GM18507 (cell line): Measurements from ENCODE around the gene PLAC9.

Experiments used
- DNase-seq: peaks from one replicate; pipeline ENCODE4 v3.0.0; 2011; ENCODE audit warnings: low read depth; ENCODE audit not compliant: insufficient read length; ENCODE audit errors: extremely low spot score
- FAIRE-seq: peaks from 2 replicates; lab custom pipeline; 2011; peaks lifted over from hg19 to GRCh38; lab: Jason Lieb, UNC

Gene PLAC9

DNA sequence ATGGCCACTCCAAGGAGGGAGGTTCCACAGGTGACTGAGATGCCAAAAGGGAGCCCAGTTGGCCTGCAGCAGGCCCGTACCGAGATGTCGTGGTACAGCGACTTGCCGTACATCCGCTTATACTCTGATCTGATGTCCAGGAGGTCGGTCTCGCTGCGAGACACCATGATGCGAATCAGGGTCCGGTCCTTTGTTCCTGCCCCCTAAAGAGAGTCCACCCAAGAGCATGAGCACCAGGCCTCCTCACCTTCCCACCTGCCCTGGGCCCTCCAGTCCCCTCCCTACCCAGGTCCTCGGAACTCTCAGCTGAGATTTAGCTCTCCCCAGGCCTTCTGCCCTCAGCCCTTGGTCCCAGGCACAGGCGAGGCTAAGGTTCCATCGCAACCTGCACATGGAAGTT is 25.0 kb downstream of the PLAC9 start:
- DNase-seq (no peak), FAIRE-seq (no peak)

DNA sequence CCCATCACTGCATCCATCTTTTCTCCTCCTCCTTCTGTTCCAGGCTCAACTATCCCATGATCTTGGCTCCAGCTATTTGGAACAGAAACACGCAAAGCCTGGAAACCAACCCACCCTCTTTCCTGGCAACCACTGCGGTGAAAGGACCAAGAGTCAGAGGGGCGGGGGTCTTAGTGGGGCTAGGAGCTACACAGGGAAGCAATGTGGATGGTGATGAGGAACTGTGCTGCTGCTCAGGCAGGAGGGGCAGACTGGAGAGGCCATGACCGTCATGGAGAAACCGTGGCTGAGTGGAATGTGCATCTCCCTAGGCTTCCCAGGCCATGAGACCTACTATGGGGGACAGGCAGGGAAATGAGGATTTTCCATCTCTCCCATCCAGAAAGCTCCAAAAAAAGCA is 25.6 kb downstream of the PLAC9 start:
- DNase-seq (no peak), FAIRE-seq (no peak)

DNA sequence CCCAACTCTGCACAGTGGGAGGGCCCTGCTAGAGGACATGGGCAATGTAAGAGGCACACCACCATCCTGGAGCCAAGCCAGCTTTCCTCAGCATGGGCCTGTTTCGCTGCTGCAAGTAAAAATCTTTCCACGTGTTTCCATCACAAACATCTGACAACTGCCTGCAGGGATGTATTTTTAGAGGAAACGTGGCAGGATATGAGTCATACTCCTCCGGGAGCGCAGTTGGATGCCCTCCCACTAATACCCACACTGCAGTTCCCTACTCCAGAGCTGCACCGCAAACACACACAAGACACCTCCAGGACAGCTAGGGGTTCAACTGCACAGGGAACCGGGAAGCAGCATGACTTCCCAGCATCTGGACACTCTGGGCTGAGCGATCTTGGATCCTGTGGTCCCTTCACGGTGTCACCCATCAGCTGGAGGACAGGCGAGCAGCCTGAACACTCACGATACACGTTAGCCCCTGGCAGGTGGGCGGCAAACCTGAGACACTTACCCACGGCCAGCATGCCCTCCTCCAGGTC is 26.1 kb downstream of the PLAC9 start:
- FAIRE-seq (no peak), DNase-seq (no peak)

DNA sequence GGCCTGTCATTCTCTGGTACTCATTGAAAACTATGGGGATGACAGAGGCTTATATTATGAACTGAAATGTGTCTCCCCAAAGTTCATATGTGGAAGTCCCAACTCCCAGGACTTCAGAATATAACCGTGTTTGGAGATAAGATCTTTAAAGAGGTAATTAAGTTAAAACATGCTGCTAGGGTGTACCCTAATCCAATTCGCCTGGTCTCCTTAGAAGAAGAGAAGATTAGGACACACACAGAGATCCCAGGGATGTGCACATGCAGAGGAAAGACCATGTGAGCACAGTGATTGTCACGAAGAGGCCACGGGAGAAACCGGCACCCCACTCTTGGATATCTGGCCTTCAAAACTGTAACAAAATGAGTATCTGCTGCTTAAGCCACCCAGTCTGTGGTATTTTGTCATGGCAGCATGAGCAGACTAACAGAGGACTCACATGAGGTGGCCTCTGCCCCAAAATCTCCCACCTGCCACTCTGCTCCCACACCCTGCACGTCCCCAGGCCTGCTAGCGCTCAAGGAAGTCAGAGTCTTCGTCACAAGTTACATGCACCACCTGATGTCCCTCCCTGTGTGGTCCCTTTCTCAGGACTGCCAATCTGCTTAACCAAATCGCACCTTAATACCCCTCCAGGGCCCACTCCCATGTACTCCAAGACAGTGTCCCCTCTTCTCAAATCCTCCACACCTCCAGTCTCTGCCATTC is 26.8 kb downstream of the PLAC9 start:
- FAIRE-seq = no peak
- DNase-seq = no peak

DNA sequence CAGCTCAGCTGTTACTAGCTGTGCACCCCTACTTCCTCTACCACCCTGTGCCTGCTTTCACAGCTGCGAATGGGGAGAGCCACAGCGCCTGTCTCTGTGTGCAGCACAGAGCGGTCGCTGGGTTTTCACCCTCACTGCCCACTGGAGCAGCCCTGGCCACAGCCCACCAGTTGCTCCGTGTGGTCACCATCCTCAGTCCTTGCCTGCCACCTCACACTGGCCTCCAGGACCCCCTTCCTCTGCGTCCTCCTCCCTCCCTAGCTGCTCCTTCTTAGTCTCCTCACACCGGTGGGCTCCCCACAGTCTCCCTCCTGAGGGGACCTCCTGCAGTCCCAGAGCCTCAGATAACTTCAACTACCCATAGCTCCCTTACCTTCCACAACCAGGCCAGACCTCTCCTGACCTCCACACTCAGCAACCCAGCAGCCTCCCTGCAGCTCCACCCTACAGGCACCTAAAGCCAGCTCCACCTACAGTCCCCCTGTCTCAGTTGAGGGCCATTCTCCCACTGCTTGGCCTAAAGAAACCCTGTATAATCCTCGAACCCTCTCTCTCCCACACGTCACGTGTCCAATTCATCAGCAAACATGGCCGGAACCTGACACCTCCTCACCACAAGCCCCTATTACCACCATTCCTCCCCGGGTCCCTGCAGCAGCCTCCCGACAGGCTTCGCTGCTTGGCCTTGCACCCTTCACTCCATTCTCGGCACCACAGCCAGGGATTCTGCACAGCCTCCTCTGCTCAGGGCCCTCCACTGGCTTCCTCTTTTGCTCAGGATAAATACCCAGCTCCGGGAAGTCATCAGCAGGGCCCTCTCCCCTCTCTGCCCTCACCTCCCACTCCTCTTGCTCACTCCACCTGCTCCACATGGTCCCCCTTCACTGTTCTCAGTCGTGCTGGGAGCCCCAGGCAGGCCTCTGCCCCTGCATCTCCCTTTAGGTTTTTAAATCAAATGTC is 28.1 kb downstream of the PLAC9 start:
- FAIRE-seq (no peak), DNase-seq (no peak)

DNA sequence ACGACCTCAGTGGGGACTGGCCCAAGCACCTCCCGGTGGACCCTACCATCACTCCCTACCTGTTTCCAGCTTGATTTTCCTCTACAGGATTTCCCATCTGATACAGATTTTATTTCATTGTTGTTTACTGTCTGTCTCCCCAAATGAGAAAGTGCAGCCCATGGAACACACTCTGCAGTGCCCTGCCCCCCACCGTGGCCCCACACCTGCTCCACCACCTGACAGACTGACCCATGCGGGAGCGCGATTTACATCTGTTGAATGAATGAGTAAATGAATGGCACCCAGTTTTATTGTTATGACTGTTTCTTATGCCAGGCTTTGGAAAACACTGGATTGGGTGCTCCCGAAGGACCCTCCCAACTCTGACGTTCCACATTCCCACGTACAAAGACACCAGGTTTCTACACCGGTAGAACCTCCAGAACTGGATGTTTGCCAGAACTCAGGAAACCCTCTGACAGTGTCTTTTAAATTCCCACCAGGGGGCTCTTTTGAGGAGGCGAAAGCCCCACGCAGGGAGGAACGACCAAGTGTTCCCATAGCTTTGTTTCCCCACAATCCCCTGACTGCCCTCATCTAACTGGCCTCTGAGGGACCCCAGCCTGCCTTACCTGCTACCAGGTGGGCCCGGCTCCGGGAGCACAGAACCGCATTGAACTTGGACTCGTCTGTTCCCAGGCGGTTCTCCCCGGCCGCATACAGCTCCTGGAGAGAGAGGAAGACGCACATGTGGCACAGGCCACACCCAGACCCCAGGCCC is 29.0 kb downstream of the PLAC9 start:
- DNase-seq = no peak
- no peak for FAIRE-seq

DNA sequence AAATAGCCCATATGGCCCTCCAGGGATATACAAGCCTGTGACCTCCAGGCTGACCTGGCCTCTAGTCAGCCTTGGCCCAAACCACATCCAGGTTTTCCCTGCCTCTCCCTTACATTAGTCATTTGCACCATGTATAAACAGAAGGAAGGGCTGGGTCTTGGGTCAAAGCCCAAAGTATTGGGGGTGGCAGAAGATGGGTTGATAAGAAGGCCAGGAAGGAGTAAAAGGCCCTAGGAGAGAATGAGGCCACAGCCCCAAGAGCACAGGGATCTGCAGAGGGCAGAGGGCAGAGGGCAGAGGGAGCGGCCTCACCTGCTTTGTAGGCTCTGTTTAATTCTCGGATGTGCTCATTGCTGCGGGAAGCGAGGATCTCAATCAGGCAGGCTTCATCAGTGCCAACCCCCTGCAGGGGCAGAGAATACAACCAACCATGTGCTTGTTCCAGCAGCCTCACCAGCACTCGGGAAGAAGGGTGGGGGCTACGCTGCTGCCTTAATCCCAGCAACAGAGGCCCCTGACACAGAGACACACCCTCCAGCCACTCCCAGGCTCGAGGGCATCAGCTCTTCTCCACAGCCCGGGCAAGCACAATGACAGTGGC is 31.3 kb downstream of the PLAC9 start:
- FAIRE-seq = no peak
- no peak for DNase-seq

DNA sequence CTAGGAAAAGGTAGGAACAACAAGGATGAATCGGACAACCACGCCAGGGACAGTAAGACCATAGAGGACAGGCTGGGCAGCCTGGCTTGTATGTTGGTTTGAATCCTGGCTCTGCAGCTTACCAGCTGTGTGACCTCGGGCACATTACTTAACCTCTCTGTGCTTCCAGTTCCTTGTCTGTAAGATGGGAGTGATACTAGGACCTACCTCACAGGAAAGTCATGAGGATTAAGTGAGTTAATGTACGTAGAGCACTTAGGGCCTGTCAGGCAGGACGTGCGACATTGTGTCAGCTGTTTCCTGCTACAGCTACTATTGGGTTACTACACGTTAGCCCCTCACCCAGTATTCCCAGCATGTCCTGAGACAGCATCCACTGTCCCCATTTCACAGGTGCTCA is 32.1 kb downstream of the PLAC9 start:
- DNase-seq = no peak
- FAIRE-seq = no peak

DNA sequence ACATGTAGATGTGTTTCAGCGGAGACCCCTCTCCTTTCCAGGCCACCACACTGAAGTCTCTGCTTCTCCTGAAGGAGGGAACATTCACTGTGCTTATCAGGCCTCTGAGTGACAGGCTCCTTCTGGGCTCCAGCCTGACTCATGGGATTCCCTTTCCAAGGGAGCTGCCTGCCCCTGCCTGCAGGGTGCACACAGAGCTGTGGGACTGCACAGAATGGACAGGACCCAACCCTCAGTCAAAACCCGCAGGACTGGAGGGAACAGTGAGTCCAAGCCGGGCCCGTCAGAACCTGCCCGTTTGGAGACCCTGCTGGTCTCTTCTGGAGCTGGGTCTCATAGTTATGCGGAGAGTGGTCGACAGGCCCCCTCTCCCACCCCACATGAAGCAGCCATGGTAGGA is 32.6 kb downstream of the PLAC9 start:
- DNase-seq = no peak
- no peak for FAIRE-seq

DNA sequence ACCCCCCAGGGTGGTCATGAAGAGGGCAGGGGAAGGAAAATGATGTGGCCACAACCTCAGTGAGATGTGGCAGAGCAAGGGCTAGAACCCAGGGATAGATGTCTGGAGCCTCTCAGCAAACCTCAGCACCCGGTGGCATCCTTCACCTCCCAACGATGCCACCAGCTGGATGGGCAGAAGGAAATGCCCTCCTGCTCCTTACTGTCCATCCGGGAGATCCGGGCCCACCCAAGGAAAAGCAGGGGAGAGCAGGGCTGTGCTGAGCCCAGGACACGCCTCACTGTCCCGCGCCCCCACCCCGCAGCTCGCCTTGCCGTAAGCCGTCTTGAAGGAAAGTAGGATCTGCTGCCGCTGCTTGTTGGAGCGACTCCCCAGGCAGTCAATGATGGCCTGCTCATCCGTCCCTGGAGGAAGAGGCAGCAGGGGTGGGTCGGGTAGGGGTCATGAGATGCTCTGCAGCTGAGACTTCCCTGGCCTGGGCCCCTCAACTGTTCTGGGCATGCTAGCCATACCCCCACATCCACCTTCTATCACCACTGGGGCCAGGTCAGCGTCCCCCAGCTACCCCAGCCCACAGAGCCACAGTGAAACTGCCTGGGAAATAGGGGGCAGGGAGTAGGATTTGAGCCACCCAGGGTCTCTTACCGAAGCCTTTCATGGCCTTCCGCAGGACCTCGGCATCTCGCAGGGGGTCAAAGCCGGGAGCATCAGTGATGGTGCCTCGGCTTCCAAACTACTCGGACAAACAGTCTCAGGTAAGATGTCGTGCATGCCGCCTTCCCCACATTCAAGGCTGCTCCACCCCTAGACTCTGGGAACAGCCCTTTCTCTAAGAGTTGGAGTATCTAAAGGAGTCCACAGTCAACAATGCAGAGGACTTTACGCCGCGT is 34.3 kb downstream of the PLAC9 start:
- no peak for FAIRE-seq

DNA sequence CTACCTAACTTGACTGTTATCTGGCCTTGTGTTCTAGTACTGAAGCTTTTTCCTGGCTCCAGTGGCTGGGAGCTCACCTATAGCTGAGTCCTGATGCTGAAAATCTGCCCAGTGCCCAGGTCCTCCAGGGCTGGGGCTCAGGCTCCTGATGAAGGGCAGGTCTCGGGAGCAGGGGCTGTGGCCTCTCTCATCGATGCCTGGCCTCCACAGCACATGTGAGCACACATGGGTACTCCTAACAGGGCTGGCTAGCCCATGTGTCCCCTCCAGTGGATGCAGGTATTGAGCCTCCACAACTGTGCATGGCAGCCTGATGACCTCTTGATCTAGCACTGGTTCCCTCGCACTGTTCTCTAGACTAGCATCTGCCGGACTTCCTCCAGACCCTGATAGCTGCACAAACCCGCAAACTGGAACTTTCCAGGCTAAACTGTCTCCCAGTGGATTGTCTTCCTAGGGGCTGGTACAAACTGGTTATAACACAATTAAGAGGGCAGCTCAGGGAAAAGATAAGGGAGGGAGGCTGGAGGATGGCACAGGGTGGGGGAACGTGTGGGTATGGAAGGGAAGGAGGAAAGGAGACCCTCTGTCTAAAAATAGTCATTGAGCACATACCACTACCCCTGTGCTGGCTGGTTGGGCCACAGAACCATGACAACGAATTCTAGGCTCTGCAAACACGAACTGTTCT is 35.1 kb downstream of the PLAC9 start:
- no peak for DNase-seq
- no peak for FAIRE-seq

More for the DNA sequence above, 34.3 kb downstream of the PLAC9 start:
- DNase-seq = no peak

DNA sequence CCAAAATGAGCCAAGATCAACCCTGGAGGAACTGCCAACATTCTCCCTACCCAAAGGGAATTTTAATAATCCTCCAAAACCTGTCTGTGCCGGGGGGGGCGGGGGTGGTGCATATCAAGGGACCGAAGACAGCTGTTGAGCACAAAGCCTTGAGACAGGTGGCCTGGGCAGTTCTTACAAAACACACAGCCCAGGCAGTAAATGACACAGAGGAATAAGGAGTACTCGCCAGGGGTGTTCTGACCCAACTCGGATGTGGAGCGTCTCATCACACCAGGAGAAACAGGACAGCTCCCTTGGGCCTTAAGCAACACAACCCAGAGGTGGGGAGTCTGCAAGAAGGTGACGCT is 35.6 kb downstream of the PLAC9 start:
- no peak for FAIRE-seq
- DNase-seq = no peak

DNA sequence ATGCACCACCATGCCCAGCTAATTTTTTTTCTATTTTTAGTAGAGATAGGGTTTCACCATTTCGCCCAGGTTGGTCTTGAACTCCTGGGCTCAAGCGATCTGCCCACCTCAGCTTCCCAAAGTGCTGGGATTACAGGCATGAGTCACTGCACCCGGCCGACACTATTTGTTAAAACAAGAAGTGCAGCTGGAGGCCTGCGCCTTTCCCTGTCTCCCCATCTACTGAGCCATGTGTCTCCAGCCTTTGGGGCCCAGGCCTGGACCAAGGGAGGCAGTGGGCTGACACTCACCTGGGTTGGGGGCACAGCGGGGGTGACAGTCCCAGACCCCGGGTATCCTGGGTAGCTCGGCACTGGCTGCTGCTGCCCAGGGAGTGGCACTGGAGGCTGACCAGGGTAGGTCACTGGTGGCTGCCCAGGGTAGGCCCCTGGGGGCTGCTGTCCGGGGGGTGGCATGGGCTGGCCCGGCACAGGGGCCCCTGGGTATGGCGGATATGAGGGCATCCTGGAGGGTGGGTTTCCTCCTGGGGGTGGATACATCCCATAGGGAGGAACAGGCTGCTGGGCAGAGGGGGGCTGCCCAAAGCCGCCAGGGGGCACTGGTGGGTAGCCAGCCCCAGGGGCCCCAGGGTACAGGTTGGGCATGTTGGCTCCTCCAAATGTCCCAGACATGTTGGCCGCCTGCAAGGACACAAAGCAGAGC is 36.3 kb downstream of the PLAC9 start:
- peak; percentile 42 for DNase-seq

DNA sequence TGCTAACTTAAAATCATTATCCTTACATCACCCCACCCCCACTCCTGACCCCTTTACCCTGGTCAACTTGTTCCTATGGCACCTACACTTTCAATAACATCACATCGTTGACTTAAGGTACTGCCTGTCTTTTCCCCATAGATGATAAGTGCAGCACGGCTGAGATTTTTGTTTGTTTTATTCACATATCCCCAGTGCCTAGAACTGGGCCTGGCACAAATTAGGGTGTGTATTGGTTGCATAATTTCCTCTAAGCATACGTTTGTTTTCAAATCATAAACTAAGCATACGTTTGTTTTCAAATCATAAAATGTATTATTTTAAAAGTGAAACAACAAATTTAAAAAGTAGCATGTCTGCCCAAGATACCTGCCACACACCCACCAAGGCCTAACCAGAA is 37.5 kb downstream of the PLAC9 start:
- DNase-seq = no peak
- FAIRE-seq = no peak

More for the DNA sequence above, 36.3 kb downstream of the PLAC9 start:
- FAIRE-seq = no peak

DNA sequence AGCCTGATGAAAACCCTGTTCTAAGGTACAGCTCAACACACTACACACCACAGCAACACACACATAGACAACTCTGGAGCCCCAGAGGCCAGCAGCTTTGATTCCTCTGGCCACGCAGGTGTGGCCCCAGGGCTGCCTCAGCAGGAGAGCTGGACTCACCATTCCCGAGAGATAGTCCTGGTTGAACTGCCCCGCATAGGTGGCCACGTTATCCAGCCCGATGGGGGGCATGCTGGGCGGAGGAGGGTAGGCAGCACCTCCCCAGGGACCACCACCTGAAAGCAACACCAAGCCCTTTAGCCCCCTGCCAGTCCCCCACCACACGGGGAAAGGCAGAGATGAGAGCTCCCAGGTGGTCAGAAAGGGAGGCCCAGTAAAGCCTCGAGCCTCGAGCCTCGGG is 38.1 kb downstream of the PLAC9 start:
- DNase-seq (no peak), FAIRE-seq (no peak)

DNA sequence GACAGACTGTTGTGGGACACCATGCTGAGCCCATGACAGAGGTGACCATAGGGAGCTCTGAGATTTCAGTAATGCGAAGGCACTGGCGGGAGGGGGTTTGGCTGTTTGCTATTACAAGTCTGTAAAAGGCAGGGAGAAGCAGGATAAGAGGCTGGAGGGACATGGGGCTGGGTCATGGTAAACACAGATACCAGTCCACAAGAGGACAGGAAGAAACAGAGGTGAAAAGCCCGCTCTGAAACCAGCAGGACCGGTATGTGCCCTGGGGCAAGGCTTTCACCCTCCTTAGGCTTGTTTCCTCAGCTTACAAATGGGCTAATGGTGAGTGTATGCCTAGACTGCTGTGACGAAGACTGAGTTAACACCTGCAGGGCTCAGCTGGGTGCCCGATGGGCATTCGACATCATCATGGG is 38.7 kb downstream of the PLAC9 start:
- no peak for DNase-seq
- FAIRE-seq = no peak

DNA sequence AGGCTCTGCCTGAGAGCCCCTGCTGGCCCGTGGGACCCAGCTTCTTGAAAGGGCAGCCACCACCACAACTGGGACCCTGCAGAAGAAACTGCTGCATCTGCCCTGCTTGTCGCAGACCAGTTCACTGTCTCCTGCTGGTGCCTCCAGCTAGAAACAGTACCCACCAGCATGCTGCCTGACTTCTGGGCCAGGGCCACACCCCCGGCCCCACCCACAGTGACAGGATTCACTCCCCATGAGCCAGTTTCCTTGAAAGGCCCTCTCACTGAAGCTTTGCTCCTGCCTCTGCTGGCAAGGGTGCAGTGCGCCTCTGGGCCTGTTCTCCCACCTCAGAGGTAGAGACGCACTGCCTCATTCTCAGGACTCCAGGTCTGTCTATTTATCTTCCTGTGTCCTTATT is 40.4 kb downstream of the PLAC9 start:
- DNase-seq (no peak), FAIRE-seq (no peak)

DNA sequence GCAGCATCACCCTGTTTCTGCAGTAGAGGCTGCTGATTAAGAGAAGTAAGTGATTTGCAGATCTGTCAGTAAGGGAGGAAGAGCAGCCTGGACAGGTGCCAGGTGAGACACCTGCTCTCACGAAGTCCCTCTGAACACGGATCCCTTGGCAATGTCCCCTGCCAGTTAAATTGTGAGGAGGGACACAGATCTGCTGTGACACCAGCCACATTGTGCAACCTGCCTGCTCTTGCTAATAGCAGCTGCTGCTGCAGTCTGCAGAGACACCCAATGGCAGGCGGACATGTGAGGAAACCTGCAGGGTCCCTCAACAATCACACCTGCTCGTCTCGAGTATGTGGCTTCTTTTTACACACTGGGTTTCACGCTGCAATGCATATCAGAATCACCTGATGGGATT is 40.9 kb downstream of the PLAC9 start:
- FAIRE-seq = no peak
- no peak for DNase-seq
